OCI-LY7 (cell line): ENCODE results near the gene LINGO4. TPM values are rescaled to one million over a fixed set of nuclear protein-coding genes. Genes with fewer than 3 reads are reported as not detected.

Source experiments
- BruUV-seq: library from RNA; stranded (reverse); fragments of 400-500 nt; replicated peaks from 2 replicates; lab custom pipeline; 2021; lab: Mats Ljungman, UMichigan
- CTCF ChIA-PET: fragments of 300-600 bp; sonication (Branson Sonifier 250); formaldehyde crosslinking; loops from one replicate; lab custom pipeline; 2022; ENCODE audit warnings: antibody characterized with exemption; ENCODE audit not compliant: unreplicated experiment; lab: Charles Lee
- POLR2A ChIA-PET: fragments of 300-600 bp; sonication (Branson Sonifier 250); formaldehyde crosslinking; loops from one replicate; lab custom pipeline; 2022; ENCODE audit warnings: antibody characterized with exemption; lab: Charles Lee
- DNase-seq: peaks from one replicate; pipeline ENCODE4 v3.0.0-alpha.2; 2015; ENCODE audit warnings: low spot score
- H2AFZ ChIP-seq: fragments of 200-600 bp; sonication (generic), shearing (Covaris generic); 2 replicates; pipeline ENCODE4 v1.6.1; 2014; ENCODE audit warnings: mild to moderate bottlenecking, antibody characterized with exemption, low read length, moderate library complexity
- H3K27ac ChIP-seq: fragments of 200-600 bp; sonication (generic); 2 replicates; pipeline ENCODE4 v1.5.1; 2014; ENCODE audit warnings: mixed run types, low read depth, mild to moderate bottlenecking, moderate library complexity, low read length, inconsistent platforms; ENCODE audit not compliant: poor library complexity, severe bottlenecking
- H3K36me3 ChIP-seq: fragments of 200-600 bp; sonication (generic); 2 replicates; pipeline ENCODE4 v1.6.1; 2014; ENCODE audit warnings: mild to moderate bottlenecking, antibody characterized with exemption, low read length, moderate library complexity, mixed read lengths; ENCODE audit not compliant: insufficient read depth
- H3K4me1 ChIP-seq: fragments of 200-600 bp; sonication (generic); 2 replicates; pipeline ENCODE4 v1.5.1; 2014; ENCODE audit warnings: mild to moderate bottlenecking, low read length; ENCODE audit not compliant: insufficient read depth, poor library complexity, severe bottlenecking
- H3K4me2 ChIP-seq: fragments of 200-600 bp; sonication (generic); 2 replicates; pipeline ENCODE4 v1.6.1; 2014; ENCODE audit warnings: mild to moderate bottlenecking, low read length
- H3K4me3 ChIP-seq: fragments of 200-600 bp; sonication (generic); 2 replicates; pipeline ENCODE4 v1.5.1; 2014; ENCODE audit warnings: mild to moderate bottlenecking, low read depth, low read length; ENCODE audit not compliant: poor library complexity, severe bottlenecking
- H3K79me2 ChIP-seq: fragments of 200-600 bp; sonication (generic); 2 replicates; pipeline ENCODE4 v1.6.1; 2016; ENCODE audit warnings: low read depth, mild to moderate bottlenecking, low read length, moderate library complexity, mixed read lengths; ENCODE audit not compliant: insufficient read depth
- H3K9me2 ChIP-seq: fragments of 200-600 bp; sonication (generic); 2 replicates; pipeline ENCODE4 v1.6.1; 2016; ENCODE audit warnings: mild to moderate bottlenecking, low read length, mixed read lengths; ENCODE audit not compliant: insufficient read depth
- H3K9me3 ChIP-seq: fragments of 200-600 bp; sonication (generic); 2 replicates; pipeline ENCODE4 v1.6.1; 2014; ENCODE audit warnings: mild to moderate bottlenecking, mixed run types, low read length, mixed read lengths
- H4K20me1 ChIP-seq: fragments of 200-600 bp; sonication (generic); 2 replicates; pipeline ENCODE4 v1.6.1; 2014; ENCODE audit warnings: mild to moderate bottlenecking, antibody characterized with exemption, low read length, moderate library complexity, mixed read lengths; ENCODE audit not compliant: insufficient read depth
- CTCF ChIP-seq: fragments of 200-600 bp; sonication (generic); conservative IDR thresholded peaks from 2 replicates; pipeline ENCODE4 v1.5.1; 2014; ENCODE audit warnings: mild to moderate bottlenecking, antibody characterized with exemption, low read length, moderate library complexity, mixed read lengths
- EZH2phosphoT487 ChIP-seq: fragments of 200-600 bp; sonication (generic); IDR thresholded peaks from 2 replicates; pipeline ENCODE4 v1.6.1; 2018; ENCODE audit warnings: low read depth, borderline replicate concordance, mild to moderate bottlenecking, mixed run types, antibody characterized with exemption, low read length, moderate library complexity, mixed read lengths
- intact Hi-C: fragments of 100-400 bp; cut with micrococcal nuclease; formaldehyde crosslinking; loops from one replicate; pipeline ENCODE4 v1.10.0; 2022; ENCODE audit not compliant: unreplicated experiment
- total RNA-seq, 2 experiments: library from RNA; depleted of rRNA in 1 of 2; stranded (reverse); fragments of >200 nt in 1 of 2; shearing (Covaris generic) in 1 of 2; gene quantifications; 2 replicates each; pipeline ENCODE4 v1.2.3, GENCODE V29; 2014 to 2022

The LINGO4 gene
- total RNA-seq, 2 experiments from 2014 or later: not detected

- ChIA-PET POLR2A (interaction anchor here (0.6 to 2.5 kb wide), 6 partner anchors 9 to 358 kb away, joined by 3 to 13 read pairs (median 4); no protein-coding TSS in a partner anchor), CTCF (no interaction called here)
- Histone ChIP-seq H3K36me3 (peaks cover 31% of the 10 kb centered on the region), H3K4me2 (peak overlapping the region; percentile 83), H3K4me3 (peak overlapping the region; percentile 92), H2AFZ (peak overlapping the region; percentile 99), H3K27ac (peak overlapping the region; percentile 59), H3K4me1 (peaks cover 19% of the 10 kb centered on the region), H3K9me2 (no peaks in the 10 kb centered on the region), H3K9me3 (no peaks in the 10 kb centered on the region), H3K79me2 (peaks cover 23% of the 10 kb centered on the region), H4K20me1 (no peaks in the 10 kb centered on the region)
- intact Hi-C loops: no loop called here
- DNase-seq: no peak
- TF ChIP-seq CTCF: no peak
- TF ChIP-seq EZH2phosphoT487: no peak
- BruUV-seq: TSS peak; percentile 98
These were observed 41.2 kb downstream of the LINGO4 start for GRCh38 chr1:151763990-151764389.

- TF ChIP-seq CTCF: no peak
- no peak for TF ChIP-seq EZH2phosphoT487
These were observed 42.0 kb downstream of the LINGO4 start, which contains the start of gene MRPL9 for GRCh38 chr1:151762941-151763921. TSS of gene MRPL9 (minus strand) at chr1:151763496. CDS start at chr1:151763479, 17 bp downstream.

More at GRCh38 chr1:151762941-151763921, 42.0 kb downstream of the LINGO4 start, which contains the start of gene MRPL9:
- ChIA-PET CTCF (interaction anchor here (0.6 kb wide), 1 partner anchor 73 kb away, joined by 3 read pairs; no protein-coding TSS in a partner anchor), POLR2A (interaction anchor here (0.6 to 2.5 kb wide), 11 partner anchors 9 to 357 kb away, joined by 3 to 13 read pairs (median 3); partner anchors contain the start of gene TDRKH)
- Histone ChIP-seq H3K4me1 (peaks cover 19% of the 10 kb centered on the region), H3K27ac (peak within 1 kb of the TSS; percentile 59), H3K79me2 (peaks cover 23% of the 10 kb centered on the region), H3K9me3 (no peaks in the 10 kb centered on the region), H2AFZ (peak within 1 kb of the TSS; percentile 99), H3K4me2 (peak within 1 kb of the TSS; percentile 83), H4K20me1 (no peaks in the 10 kb centered on the region), H3K9me2 (no peaks in the 10 kb centered on the region), H3K4me3 (peak within 1 kb of the TSS; percentile 92), H3K36me3 (peaks cover 39% of the 10 kb centered on the region)
- peak; percentile 87 for DNase-seq
- BruUV-seq: no TSS peak
- intact Hi-C loops: no loop called here
